GM18520 (cell line): ENCODE results near the gene MAP3K7.

Source experiments
- ATAC-seq: cut with Tn5 transposase; IDR thresholded peaks from one replicate; pipeline ENCODE4 v1.9.1; 2021; ENCODE audit not compliant: unreplicated experiment

Gene MAP3K7

DNA sequence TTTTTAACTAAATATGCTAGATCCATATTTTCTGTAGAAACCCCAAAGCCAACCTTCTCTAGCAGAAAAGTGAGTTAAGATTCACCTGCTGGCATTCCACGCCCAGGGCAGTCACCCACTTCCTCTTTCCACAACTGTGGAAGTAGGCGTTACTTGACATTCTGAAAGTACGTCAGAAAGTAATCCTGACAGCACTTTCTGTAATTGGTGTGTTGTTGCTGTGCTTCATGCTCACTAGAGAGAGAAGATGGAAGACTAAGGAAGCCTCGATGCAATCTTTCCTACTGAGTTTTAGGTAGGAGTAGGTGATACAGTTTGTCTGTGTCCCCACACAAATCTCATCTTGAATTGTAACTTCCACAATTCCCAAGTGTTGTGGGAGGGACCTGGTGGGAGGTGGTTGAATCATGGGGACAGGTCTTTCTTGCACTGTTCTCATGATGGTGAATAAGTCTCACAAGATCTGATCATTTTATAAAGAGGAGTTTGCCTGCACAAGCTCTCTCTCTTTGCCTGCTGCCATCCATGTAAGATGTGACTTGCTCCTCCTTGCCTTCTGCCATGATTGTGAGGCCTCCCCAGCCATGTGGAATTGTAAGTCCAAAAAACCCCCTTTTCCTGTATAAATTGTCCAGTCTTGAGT lies 101.1 kb downstream of the MAP3K7 start:
- no peak for ATAC-seq

DNA sequence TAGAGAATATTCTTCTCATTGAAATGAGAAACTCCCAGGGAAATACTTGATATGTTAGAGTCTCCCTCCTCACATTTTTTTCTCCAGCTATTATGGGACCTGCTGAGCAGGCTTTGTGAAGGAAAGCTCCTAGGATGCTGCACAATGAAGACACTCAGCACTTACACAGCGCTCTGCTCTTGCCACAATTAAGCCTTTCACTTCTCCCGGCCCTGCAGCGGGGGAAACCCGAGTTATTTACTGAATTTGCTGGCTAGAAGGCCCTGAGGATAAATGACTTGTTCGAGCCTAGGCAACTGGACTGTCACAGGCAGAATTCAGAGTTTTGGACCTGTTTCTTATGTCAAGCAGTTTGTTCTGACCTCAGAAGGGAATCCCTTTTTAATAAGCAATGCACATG lies 102.0 kb downstream of the MAP3K7 start:
- no peak for ATAC-seq

DNA sequence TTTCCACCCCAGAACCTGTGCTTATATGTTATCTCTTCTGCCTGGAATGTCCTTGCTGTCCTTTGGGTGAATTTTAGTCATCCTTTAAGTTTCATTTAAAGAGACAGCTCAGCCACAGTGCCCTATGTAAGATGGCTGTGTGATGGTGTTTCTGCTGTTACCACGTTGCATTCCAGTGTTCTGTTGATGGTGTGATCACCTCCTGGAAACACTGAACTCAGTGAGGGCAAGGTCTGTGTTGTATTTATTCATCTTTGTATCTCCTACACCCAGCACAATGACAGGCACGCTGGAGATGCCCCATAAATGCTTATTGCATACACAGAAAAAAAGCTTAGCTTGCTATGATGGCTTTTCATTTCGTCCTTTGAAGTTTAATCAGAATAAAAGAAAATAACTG lies 102.5 kb downstream of the MAP3K7 start:
- ATAC-seq, result no peak

DNA sequence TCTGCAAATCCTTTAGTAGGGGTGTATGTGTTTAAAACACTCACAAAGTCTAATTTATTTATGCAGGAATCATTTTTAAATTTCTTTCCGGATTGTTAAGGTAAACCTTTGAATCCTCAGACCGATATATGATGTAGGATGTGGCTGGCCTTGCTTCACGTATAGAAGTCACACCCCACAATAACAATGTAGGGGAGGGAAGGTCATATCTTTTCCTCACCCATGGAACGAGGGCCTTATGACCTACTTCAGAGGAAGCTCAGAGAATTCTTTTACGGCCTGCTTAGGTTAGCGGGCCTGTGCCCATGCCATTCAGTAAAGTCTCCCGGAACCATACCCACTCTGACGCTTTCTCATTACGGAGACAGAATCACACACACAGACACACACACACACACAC lies 102.9 kb downstream of the MAP3K7 start:
- no peak for ATAC-seq

DNA sequence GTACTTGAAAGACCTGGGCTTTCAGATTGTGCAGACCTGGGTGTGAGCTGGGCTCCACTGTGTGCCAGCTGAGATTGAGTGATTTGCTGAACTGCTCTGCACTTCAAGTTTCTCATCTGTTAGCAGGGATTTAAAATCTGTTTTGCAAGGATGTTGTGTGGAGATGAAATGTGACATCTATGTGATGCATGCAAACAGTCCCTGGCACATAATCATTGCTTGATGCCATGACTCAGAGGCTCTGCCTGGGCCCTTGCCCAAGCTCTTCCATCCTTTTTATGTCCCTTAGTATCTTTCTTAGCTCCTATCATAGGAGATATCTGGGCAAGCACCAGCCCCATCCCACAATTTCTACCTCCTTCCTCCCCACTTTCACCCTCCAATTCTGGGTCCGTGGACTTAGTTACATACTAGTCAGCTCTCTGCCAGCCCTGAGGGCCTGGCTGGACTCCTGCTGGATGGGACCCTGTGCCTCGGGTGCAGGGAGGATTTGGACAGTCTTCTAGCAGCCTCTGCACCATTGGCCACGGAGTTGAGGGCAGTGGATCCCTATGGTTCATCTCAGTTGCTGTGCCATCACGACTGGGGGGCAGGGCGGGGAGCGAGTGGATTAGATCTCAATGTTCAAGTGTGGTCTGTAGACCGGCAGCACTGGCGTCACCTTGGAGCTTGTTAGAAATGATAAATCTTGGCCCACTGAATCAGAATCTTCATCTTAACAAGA lies 103.6 kb downstream of the MAP3K7 start:
- no peak for ATAC-seq

DNA sequence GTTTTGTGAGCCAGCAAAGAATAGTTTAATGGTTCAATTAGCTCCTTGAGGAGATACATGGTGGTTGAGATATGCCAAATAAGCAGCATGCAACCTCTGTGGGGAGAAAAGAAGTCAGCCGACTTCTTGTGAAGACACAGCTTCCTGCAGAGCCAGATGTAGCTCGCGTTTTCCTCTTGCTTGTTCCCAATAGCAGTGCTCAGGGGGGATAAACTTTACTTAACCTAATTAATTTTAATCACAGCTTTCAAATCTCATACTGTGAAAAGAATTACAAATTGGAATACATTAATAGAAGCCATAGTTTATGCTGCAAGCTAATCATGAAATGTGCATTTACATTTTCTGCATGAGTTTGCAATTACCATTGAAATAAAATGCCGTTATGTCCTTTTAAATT lies 106.2 kb downstream of the MAP3K7 start:
- ATAC-seq, result no peak

DNA sequence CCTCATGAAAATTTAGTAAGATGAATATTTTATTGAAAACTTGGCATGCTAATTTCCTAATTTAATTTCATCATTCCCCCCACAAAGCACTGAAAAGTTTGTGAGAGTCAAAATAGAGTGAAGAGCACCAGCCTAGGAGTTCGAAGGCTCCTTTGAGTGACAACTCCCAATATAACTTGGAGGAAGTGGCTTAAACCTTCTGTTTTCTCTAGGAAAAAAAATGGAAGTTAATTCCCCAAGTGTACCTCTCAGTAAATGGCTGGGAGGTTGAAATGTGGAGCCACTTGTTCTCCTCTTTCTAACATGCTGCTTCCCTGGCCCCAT lies 107.3 kb downstream of the MAP3K7 start:
- no peak for ATAC-seq

DNA sequence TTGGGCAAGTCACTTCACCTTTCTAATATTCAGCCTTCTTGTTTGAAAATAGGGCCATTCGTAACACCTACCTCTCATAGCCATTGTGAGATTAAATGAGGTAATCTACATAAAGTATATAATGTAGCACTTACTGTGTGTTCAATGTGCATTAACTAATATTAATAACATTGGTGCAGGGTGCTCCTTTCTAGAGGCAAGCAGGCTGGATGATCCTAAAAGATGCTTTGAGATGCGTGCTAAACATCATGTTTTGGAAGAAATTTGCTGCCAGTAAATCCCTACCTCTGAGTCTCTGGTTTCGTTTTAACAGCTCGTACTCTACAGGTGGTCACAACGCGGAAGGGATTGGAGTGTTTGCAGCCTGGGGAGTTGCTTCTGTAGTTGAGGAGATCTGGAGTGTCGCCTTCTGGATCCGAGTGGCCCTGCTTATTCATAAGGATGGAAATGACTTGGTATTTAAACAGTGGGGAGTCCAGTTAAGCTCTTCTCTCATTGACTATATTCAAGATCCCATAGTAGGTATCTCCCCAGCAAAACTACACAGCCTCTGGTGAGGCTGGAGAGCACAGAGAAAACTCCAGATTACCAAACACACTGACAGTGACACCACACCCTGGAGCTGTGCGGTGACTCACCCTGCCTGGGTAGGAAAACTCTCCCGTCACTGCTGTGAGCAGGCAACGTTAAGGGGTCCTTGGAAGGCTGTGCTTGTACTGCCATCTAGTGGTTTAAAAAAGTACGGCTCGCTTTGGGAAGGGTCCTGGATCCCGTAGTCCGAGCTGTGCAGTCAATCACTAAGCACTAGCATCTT lies 107.9 kb downstream of the MAP3K7 start:
- ATAC-seq, result peak; percentile 77

DNA sequence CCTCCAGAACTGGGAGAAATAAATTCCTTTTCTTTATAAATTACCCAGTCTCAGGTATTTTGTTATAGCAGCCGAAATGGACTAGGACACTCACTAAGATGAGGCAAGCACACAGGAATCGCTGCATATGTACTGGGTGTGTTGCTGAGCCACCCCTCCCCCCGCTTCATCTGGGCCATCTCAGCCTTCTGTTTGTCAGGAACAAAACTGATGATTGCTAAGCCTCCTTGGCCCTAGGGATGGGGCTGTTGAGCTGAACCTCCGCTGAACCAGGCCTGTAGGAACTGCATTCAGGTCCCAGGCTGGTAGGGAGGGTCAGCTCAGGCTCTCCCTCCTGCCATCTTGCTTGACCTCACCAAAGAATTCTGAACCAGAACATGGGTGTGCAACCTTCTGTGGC lies 108.6 kb downstream of the MAP3K7 start:
- ATAC-seq, result no peak

DNA sequence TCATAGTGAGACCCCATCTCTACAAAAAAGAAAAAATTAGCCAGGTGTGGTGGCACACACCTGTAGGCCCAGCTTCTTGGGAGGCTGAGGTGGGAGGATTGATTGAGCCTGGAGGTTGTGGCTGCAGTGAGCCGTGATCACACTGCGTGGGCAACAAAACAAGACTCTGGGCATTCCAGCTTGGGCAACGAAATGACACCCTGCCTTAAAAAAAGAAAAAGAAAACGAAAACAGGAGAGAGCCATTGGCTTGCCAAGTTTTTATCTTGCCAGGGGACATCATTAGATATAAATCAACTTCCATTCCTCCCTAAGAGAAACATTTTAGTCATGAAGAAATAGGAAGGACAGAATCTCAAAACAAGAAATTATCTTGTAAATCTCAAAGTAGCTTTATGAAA lies 109.5 kb downstream of the MAP3K7 start:
- ATAC-seq, result no peak

DNA sequence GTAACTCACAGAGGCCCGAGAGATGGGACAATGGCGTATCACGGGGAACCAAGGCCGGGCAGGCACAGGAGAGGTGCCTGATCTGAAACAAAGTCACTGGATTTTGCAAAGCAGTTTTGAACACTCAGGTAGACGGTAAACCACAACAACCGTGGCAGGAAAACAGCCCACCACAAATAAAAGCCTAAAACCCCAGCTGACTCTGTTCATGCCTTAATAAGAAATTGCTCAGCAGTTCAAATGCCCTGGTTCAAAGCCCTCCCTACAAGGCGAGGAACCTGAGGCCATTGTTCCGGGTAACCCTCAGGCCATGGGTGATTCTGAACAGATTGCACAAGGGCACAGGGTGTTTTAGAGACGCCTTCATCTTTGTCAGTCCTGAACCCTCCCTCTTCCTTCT lies 114.2 kb downstream of the MAP3K7 start:
- no peak for ATAC-seq

DNA sequence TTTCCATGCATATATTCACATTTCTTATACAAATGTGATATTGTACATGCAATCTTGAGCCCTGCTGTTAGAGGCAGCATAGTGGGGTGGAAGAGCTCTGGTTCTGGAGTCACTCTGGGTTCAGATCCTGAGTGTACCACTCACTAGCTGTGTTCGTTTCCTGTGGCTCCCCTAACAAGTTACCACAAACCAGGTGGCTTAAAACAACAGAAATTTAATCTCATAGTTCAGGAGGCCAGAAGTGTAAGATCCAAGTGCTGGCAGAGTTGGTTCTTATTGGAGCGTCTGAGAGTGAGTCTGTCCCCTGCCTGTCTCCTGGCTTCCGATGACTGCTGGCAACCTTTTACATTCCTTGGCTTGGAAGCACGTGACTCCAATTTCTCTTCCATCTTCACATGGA lies 115.6 kb downstream of the MAP3K7 start:
- no peak for ATAC-seq

DNA sequence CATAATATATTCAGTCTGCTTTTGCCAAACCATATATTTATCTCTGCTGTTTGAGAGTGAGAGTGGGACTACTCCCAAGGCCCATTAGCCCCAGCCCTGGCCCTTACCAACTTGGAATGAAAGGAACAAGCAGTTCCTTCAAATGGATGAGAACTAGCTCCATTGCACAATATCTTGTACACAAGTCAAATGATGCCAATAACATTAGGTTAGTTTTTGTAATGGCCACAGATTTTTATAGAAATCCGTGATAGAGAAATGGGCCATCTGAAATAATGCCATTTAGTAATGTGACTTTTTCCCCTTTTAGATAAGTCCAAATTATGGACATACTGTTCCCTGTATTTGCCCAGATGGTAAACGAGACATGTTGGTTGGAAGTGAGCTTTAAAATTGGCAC lies 117.0 kb downstream of the MAP3K7 start:
- ATAC-seq, result no peak

DNA sequence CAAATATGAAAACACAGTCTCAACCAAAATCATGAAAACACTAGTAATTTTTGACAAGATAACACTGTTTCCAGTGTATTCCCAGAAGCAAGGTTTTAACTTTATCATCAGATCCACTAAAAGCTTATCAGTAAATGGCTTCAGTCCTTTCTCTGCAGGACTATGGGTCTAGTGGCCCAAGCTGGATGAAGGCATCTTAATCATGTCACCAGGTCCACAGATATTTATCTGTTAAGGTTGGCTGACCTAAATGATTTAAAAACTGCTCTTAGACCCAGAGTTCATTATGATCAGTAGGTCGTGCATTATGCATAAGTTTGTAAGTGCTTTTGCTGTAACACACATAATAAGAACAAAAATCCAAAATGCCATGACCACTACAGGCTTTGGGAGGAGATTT lies 118.0 kb downstream of the MAP3K7 start:
- ATAC-seq, result no peak

DNA sequence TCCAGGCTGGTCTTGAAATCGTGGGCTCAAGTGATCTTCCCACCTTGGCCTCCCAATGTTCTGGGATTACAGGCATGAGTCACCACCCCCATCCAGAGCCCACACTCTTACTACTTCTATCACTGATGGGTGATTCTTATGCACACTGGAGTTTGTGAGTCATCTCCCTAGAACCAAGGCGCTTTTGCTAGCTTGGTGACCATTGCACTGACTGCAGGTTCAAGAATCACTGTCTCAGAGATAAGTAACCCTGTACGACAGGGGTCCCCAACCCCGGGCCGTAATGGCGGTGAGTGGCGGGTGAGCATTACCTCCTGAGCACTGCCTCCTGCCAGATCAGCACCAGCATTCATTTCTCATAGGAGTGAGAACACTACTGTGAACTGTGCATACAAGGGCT lies 118.8 kb downstream of the MAP3K7 start:
- no peak for ATAC-seq

DNA sequence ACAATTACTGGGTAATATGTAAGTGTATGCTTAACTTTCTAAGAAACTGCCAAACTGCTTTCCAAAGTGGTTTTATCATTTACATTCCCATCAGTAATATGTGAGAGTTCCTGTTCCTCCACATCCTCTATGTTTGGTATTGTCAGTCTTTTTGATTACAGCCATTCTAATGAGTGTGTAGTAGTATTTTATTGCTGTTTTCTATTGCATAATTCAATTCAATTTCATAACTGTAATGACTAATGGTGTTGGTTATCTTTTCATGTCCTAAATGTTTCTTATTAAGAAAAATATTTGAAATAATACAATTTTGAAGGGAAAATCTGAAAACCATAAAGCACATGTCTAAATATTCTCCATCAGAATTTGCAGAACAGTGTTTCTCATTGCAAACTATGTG lies 119.3 kb downstream of the MAP3K7 start:
- ATAC-seq, result no peak

DNA sequence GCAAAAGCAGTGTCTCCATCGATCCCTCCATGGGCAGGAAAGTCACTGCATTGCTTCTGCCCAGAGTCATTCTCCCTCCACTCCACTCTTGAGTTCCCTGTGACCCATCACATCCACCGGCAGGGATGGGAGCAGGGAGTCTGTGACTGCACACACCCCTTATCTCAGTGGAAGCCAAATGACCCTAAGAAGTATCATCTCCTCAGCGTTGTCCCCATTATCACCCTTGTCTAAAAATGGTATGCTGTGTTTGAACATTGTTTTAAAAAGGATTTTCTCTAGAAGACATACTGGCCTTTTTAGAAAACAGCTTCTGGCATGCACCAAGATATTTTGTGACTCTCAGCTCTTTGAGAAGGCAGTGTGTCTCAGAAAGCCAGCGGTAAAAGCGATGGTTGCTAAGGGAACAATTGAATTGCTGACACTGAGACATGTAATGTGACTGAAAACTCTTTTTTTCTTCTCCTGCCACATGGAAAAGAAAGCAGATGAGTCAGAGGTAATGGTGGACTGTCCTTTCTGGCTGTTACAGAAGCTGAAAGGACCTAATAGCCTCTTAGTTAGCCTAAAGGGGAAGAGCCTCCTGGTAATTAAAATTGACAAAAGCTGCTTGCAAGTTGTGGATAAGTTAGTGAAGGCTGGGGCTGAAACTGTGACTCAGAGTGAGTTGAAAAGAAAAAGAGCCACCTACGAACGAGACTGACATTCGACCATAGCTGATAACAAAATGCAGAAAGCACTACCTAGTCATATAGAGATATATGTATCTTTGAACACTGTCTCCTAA lies 120.5 kb downstream of the MAP3K7 start:
- peak; percentile 47 for ATAC-seq

DNA sequence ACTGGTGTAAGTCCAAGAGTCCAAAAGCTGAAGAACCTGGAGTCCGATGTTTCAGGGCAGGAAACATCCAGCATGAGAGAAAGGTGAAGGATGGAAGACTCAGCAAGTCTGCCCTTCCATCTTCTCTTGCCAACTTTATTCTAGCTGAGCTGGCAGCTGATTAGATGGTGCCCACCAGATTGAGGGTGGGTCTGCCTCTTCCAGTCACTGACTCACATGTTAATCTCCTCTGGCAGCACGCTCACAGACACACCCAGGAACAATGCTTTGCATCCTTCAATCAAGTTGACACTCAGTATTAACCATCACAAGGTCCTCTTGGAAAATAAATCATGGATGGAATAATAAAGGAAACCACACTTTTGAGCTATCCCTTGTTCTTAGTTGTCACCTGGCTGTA lies 121.2 kb downstream of the MAP3K7 start:
- no peak for ATAC-seq

DNA sequence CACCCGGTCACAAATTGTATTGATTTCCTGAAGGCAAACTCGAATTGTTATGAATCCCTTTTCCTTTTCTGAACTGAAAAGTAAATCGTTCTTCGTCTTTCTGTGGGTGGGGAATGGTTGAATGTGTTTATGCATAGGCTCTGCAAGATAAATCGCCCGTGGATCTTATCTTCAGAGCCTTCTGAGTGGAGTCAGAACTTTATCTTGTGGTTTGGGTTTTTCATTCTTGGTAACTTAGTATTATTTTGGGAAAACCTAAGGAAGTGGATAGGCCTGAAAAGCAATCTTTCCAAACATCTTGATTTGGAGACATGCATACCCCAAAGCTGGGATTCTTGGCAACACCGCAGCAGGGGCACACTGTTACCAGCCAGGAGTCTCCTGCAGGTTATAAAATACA lies 122.4 kb downstream of the MAP3K7 start:
- ATAC-seq, result no peak

DNA sequence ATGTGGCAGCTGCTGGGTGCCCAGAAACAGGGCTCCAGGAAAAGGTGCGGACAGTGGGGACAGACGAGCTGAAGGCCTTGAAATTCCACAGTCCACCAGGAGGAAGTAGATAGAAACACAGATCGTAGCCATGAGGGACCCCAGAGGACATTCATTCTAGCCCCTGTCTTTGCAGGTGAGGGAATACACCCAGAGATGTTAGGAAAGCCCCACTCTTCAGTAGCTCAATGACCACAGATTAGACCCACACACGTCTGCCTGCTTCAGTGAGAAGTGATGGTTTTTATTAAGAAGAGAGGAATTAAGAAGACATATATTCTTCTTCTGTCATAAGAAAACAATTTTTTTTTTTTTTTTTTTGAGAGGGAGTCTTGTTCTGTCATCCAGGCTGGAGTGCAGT lies 123.0 kb downstream of the MAP3K7 start:
- no peak for ATAC-seq
